Ectodermal cell (in vitro differentiated cells): Measurements from ENCODE around the gene SORCS2.

Experiments used
- H3K27ac ChIP-seq: 2 replicates; pipeline ENCODE4 v1.7.0; 2013; ENCODE audit warnings: mild to moderate bottlenecking, low read depth, low read length; ENCODE audit not compliant: insufficient read depth, poor library complexity, severe bottlenecking
- H3K27me3 ChIP-seq: 2 replicates; pipeline ENCODE4 v1.7.0; 2013; ENCODE audit warnings: mild to moderate bottlenecking, low read length; ENCODE audit not compliant: insufficient read depth, control insufficient read depth, poor library complexity, severe bottlenecking
- H3K36me3 ChIP-seq: one replicate; pipeline ENCODE4 v1.7.0; 2013; ENCODE audit warnings: low read length; ENCODE audit not compliant: control insufficient read depth, insufficient read depth
- H3K4me1 ChIP-seq: one replicate; pipeline ENCODE4 v1.7.0; 2013; ENCODE audit warnings: low read length; ENCODE audit not compliant: control insufficient read depth, insufficient read depth
- H3K4me3 ChIP-seq: 2 replicates; pipeline ENCODE4 v1.7.0; 2013; ENCODE audit warnings: low read depth, low read length, control low read depth; ENCODE audit not compliant: insufficient read depth
- H3K9me3 ChIP-seq: 2 replicates; pipeline ENCODE4 v1.7.0; 2013; ENCODE audit warnings: mild to moderate bottlenecking, low read length, moderate library complexity; ENCODE audit not compliant: control insufficient read depth
- WGBS, 2 experiments: methylation state at CpG; one replicate each; pipeline ENCODE4 v1.1.7; 2013; ENCODE audit warnings: missing lambda C conversion rate in 2 of 2; 5-methylcytosine and 5-hydroxymethylcytosine counted together

The SORCS2 gene

DNA sequence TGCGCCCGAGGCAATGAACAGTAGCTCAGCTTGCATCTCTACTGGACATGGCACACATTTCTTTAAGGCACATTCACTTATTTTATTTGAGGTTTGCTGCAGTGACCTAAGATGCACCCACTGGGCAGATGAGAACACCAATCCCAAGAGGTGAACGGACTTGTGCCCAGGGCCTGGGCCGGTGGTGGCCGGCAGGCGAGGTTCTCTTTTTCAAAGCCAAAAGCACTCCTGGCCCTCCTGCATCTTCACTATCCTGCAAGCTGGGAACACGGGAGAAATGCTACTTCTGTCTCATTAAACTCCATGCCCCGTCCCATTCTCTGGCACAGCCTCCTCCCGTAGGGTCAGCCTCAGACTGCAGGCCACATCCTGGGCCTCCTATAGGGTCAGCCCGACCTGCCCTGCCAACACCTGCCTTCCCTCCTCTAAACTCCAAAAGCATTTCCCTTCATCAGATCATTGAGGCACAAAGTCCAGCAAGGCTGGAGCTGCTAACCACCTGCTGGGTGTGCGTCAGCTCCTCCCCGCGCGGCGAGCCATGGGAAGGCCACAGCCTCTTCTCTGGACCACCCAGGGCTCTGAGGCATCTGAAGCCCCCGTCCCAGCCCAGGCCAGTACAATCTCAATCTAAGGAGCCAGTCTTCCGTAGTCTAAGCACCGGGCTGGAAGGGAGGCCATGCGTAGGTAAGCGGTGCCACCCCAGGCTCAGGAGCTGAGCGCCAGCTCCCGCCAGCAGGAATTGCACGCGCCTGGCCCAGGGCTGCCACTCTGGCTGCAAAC is 581.3 kb downstream of the SORCS2 start:
- Histone ChIP-seq H3K27ac (no peak overlapping the region), H3K4me1 (peaks cover 19% of the 10 kb centered on the region), H3K4me3 (no peak overlapping the region), H3K27me3 (no peaks in the 10 kb centered on the region), H3K9me3 (no peaks in the 10 kb centered on the region), H3K36me3 (peaks cover 3% of the 10 kb centered on the region)
- 91% methylated on average over 24 of the region's 24 CpGs for WGBS, 2 experiments

DNA sequence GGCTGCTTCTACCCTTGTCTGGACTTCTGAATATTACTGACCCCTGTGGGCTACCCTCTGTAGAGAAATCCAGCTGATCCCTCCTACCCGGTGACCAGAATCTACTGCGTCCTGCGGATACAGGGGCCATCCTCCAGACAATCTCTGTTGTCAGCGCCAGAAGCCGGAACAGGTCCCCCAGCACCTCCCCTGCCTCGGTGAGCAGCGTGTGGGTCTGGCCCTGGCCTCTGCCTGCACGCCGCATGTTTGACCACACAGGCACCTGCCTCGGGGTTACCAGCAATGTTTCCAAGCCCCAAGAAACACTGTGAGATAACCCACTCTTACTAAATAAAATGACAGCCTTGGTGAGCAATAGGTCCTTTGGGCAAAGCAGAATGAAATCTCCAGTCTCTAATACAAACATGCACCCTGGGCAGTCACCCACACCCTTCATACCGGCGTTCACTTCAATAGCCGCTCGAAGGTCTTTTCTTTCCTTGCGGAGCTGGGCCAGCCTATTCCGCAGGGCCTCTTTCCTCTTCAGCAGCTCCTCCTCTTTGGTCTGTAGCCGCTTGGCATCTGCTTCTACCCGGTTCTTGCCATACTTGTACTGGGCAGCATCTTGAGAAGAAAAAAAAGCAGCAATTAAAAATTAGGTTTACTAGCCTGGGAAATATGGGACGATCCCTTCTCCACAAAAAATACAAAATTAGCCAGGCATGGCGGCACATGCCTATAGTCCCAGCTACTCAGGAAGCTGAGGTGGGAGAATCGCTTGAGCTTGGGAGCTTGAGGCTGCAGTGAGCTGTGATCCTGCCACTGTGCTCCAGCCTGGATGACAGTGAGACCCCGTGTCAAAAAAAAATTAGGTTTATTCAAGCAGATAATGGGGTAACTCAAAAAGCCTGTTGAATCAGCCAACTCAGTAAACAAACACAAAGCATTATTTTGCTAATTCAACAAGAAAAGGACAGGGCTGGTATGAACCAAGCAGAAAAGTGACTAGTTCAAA is 582.3 kb downstream of the SORCS2 start:
- no peak overlapping the region for H3K27ac ChIP-seq
- H3K36me3 ChIP-seq = peaks cover 3% of the 10 kb centered on the region
- H3K4me1 ChIP-seq = peaks cover 17% of the 10 kb centered on the region
- no peak overlapping the region for H3K4me3 ChIP-seq
- H3K9me3 ChIP-seq = no peaks in the 10 kb centered on the region
- WGBS, 2 experiments = 89 to 91% methylated on average over 22 of the region's 22 CpGs
- no peaks in the 10 kb centered on the region for H3K27me3 ChIP-seq

DNA sequence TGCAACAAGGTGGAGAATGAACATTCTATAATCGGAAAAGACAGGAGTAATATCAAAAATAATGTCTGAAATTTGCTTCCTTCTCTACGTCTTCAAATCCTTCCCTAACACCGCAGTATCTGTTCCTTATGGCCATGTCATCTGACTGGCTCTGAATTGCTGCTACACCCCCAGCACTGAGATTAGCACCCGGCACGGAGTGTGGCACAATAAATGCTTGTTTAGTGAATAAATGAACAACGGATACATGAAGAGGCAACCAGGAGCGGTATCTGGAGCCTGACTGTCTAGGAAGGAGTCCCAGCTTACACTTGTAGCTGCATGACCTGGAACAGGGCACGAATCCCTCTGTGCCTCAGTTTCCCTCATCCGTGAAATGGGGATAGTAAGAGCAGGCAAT is 583.1 kb downstream of the SORCS2 start:
- peaks cover 11% of the 10 kb centered on the region for H3K4me1 ChIP-seq
- H3K4me3 ChIP-seq = no peak overlapping the region
- 95 to 97% methylated on average over 8 to 9 of the region's 9 CpGs for WGBS, 2 experiments
- no peaks in the 10 kb centered on the region for H3K9me3 ChIP-seq
- no peak overlapping the region for H3K27ac ChIP-seq
- peaks cover 3% of the 10 kb centered on the region for H3K36me3 ChIP-seq
- H3K27me3 ChIP-seq = no peaks in the 10 kb centered on the region

DNA sequence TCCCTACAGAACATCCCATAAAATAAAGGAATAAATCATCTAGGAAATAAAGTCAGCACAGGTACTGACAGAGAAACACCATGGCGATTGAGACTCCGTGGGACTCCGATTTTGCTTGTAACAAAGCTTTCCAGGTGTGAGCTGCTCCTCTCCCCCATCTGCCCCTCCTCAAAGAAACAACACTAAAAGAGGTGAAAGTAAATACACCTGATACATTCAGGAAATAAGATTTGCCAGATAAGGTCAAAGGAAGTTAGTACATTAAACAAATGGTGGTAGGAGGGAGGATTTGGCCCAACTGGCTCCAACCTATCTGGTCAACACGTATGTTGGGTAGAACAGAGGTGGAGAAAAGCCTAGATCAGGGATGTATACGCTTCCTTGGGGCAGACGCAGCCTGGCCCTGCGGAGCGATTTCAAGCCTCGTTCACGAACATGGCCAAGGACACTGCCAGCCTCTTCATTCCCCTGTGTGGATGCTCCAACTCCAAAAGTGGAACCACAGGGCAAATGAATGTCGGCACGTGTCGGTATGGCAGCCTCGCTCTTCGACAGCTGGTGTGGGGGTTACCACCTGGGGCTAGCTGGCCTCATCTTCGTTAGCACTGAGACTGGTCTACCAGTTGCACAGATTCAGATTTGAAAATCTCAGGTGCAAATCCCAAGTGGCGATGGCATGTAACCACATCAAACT is 584.8 kb downstream of the SORCS2 start:
- H3K36me3 ChIP-seq = peaks cover 3% of the 10 kb centered on the region
- 96% methylated on average over 17 of the region's 17 CpGs for WGBS, 2 experiments

DNA sequence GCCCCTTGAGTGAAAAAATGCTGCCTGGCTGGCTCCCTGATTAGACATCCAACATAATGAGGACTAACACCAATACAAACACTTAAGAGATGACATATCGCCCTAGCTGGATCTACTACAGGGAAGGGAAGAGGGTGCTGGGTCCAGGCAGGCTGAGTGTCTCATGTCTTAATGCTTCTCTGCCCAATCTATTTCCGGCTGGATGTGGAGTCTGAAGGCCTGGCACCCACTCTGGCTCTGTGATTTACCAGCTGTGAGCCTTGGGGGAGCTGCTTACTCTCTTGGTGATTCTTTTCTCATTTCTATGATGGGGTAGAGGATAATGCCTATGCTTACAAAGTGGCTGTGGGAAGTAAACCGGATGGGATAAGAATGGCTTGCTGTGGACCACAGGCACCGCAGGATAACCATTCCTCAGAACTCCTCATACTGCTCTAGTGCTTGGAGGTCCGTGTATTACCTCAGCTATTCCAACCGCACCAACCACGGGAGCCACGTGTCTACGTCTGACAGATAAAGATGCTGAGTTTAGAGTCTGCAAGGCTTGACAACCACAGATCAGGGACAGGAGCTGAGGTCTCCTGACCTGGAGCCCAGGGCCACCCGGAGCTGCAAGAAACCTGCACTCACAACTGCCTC is 585.7 kb downstream of the SORCS2 start:
- 94 to 96% methylated on average over 10 of the region's 10 CpGs for WGBS, 2 experiments
- H3K36me3 ChIP-seq = peaks cover 3% of the 10 kb centered on the region
- H3K4me1 ChIP-seq = peaks cover 5% of the 10 kb centered on the region
- no peak overlapping the region for H3K4me3 ChIP-seq
- no peaks in the 10 kb centered on the region for H3K27me3 ChIP-seq
- H3K27ac ChIP-seq = no peak overlapping the region
- H3K9me3 ChIP-seq = no peaks in the 10 kb centered on the region

More for the DNA sequence above, 584.8 kb downstream of the SORCS2 start:
- Histone ChIP-seq H3K4me3 (no peak overlapping the region), H3K4me1 (peaks cover 5% of the 10 kb centered on the region), H3K27me3 (no peaks in the 10 kb centered on the region), H3K9me3 (no peaks in the 10 kb centered on the region), H3K27ac (no peak overlapping the region)

DNA sequence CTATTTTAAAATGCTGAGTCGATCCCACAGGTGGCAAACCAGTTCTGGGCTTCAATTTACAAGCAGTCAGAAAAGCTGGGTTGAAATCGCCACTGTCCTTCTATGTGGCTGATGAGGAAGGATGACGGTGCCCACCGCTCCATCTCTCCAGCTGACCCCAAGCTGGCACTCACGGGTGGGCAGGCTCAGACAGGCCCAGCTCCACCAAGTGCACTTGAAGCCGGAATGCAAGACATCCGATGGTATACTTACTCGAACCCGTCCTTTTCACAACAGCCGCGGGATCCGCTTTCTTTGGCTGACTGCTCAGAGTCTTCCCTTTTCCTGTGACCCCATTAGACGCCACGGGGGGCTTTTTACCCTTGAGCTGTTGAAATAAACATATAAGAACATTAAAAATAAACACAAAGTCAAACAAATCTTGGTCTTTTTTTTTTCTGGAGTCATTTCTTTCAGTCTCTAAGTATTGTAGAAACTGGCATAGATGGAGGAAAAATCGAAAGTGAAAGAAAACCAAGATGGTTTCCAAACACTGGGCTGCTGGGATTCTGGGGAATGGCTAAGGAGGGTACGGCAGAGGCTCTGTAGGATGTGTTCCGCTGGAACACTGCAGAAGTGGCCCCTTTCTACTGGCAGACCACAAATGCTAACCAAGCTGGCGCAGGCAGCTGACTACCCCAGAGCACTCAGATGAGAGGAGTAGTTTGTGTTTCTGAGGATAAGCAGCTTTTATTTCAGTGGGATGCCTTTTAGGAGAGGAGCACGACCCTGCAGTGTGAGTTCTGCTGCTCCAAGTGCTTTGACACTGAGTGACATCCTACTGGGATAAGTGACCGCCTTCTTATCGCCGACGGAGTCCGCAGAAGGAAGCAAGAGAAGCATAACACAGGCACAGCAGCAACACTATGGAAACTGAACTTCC is 586.4 kb downstream of the SORCS2 start:
- Histone ChIP-seq H3K27me3 (no peaks in the 10 kb centered on the region), H3K36me3 (peaks cover 2% of the 10 kb centered on the region), H3K4me3 (no peak overlapping the region), H3K27ac (no peak overlapping the region), H3K4me1 (peaks cover 5% of the 10 kb centered on the region), H3K9me3 (no peaks in the 10 kb centered on the region)
- 80 to 81% methylated on average over 22 to 24 of the region's 24 CpGs for WGBS, 2 experiments

DNA sequence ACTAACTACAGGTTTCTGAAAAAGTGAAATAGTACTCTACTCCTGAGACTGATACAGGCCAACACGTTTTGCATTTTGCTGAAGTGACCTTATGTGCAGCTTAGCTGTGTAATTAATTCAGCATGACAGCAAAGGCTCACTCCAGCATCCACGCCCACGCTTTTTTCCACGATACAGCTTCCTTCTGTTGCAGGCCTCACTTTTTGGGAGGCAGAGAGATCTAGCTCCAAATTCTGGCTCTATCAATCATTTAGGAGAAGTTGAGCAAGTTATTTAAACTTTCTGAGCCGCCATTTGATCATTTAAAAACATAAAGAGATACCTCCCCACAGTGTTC is 587.1 kb downstream of the SORCS2 start:
- Histone ChIP-seq H3K27ac (peak overlapping the region; percentile 11), H3K4me1 (peaks cover 5% of the 10 kb centered on the region), H3K9me3 (no peaks in the 10 kb centered on the region), H3K36me3 (no peaks in the 10 kb centered on the region), H3K4me3 (no peak overlapping the region), H3K27me3 (no peaks in the 10 kb centered on the region)
- WGBS, 2 experiments = 89 to 93% methylated on average over 5 of the region's 5 CpGs

DNA sequence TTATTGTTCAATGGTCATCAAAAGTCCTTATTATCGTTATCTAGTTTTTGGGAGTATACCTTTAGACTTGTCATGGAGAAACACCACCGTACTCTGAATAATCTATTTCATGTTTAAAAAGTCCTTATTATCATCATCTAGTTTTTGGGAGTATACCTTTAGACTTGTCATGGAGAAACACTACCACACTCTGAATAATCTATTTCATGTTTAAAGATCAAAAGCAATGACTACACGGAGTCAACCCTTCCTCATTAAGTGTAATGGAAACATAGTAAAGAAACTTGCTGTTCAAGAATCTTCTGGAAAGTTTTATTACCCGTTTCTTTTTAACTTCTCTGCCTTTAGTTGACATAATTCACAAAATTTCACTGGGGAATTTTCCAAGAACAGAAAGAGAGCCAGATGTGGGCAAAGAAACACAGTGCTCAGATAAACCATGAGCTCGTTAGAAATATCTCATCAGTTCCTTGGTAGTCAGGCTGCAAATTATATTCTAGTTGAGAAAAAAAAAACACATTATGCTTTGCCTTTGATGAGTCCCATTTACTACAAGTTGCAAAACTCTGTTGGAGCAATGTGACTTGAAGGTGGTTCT is 588.5 kb downstream of the SORCS2 start:
- H3K9me3 ChIP-seq = no peaks in the 10 kb centered on the region
- no peak overlapping the region for H3K27ac ChIP-seq
- no peaks in the 10 kb centered on the region for H3K36me3 ChIP-seq
- H3K27me3 ChIP-seq = no peaks in the 10 kb centered on the region
- H3K4me1 ChIP-seq = peaks cover 5% of the 10 kb centered on the region
- 92 to 93% methylated on average over 4 to 5 of the region's 5 CpGs for WGBS, 2 experiments
- no peak overlapping the region for H3K4me3 ChIP-seq

DNA sequence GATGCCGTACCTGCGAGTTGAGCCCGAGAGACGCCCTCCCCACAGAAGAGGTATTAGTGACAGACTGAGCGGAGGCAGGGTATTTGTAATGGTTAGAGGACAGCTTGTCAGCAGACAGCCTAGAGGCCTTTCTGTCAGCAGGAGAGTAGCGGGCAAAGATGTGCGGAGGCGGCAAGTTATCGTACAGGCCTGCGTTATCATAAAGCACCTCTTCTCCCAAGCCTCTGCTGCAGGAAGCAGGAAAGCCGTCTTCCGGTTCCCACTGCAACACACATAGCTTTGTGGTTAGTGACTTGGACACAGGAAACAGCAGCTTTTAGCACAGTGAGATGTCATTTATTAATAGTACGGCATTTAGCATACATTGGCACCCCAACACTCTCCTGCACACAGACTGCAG is 589.0 kb downstream of the SORCS2 start:
- H3K36me3 ChIP-seq = no peaks in the 10 kb centered on the region
- 83 to 84% methylated on average over 13 of the region's 13 CpGs for WGBS, 2 experiments
- H3K27me3 ChIP-seq = no peaks in the 10 kb centered on the region
- H3K9me3 ChIP-seq = no peaks in the 10 kb centered on the region
- H3K4me1 ChIP-seq = peaks cover 5% of the 10 kb centered on the region
- no peak overlapping the region for H3K27ac ChIP-seq
- H3K4me3 ChIP-seq = no peak overlapping the region
